ENCODE results near the gene KCTD13.

- TF ChIP-seq CTCF (IDR thresholded peaks at IDR 0.05; ENCODE audit: low read length) (no peak), EZH2phosphoT487 (IDR thresholded peaks at IDR 0.05; ENCODE audit: low read length) (no peak), EZH2 (optimal IDR thresholded peaks at IDR 0.05; ENCODE audit: low read depth, low read length) (no peak)
These were observed 16.6 kb downstream of the KCTD13 start for GRCh38 chr16:29909391-29909790.

All from MM.1S (cell line).